ENCODE measurements around the gene PROCA1.

DNA sequence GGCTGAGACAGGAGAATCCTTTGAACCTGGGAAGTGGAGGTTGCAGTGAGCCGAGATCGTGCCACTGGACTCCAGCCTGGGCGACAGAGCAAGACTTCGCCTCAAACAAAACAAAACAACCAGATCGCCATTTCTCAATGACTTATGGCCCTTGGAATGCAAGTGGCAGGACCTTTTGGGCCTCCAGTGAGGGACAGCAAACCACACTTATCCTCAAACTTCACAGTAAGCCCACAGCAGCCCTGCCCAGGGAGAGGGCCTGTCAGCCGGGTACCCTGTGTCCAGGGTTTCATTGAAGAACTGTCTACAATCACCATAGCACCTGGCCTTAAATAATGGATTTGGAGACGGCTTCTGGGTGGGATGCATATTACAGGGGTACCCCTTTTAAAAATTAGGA, 43.8 kb upstream of the PROCA1 start:
- TF ChIP-seq, protein P1, sequence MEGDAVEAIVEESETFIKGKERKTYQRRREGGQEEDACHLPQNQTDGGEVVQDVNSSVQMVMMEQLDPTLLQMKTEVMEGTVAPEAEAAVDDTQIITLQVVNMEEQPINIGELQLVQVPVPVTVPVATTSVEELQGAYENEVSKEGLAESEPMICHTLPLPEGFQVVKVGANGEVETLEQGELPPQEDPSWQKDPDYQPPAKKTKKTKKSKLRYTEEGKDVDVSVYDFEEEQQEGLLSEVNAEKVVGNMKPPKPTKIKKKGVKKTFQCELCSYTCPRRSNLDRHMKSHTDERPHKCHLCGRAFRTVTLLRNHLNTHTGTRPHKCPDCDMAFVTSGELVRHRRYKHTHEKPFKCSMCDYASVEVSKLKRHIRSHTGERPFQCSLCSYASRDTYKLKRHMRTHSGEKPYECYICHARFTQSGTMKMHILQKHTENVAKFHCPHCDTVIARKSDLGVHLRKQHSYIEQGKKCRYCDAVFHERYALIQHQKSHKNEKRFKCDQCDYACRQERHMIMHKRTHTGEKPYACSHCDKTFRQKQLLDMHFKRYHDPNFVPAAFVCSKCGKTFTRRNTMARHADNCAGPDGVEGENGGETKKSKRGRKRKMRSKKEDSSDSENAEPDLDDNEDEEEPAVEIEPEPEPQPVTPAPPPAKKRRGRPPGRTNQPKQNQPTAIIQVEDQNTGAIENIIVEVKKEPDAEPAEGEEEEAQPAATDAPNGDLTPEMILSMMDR (IDR thresholded peaks at IDR 0.05), result no peak
- TF ChIP-seq EP300 (IDR thresholded peaks at IDR 0.05), result no peak
- no peak for TF ChIP-seq POLR2A (IDR thresholded peaks at IDR 0.05)
